H1 (cell line): ENCODE measurements around the gene COTL1. TPM values are rescaled to one million over a fixed set of nuclear protein-coding genes. Genes with fewer than 3 reads are reported as not detected.

ENCODE experiments used
- BACH1 ChIP-seq: IDR thresholded peaks from 2 replicates; pipeline ENCODE4 v1.6.1; 2012; ENCODE audit warnings: low read length, improper control_type of control experiment
- CHD7 ChIP-seq: fragments of 300-600 bp; sonication (generic); IDR thresholded peaks from 2 replicates; pipeline ENCODE4 v1.7.1; 2012; ENCODE audit warnings: low read length, moderate library complexity, mild to moderate bottlenecking, inconsistent platforms; ENCODE audit not compliant: insufficient replicate concordance
- CREB1 ChIP-seq: IDR thresholded peaks from 2 replicates; pipeline ENCODE4 v1.6.1; 2012; ENCODE audit warnings: inconsistent platforms
- KDM1A ChIP-seq: fragments of 200-600, 300-600 bp; sonication (generic); IDR thresholded peaks from 2 replicates; pipeline ENCODE4 v1.7.1; 2016; ENCODE audit warnings: mild to moderate bottlenecking, low read length, borderline replicate concordance
- MAFK ChIP-seq: IDR thresholded peaks from 2 replicates; pipeline ENCODE4 v1.6.1; 2012; ENCODE audit warnings: low read depth, mild to moderate bottlenecking, improper control_type of control experiment, low read length
- POLR2AphosphoS5 ChIP-seq: IDR thresholded peaks from 2 replicates; pipeline ENCODE4 v1.6.1; 2011; ENCODE audit warnings: low read depth, low read length
- RFX5 ChIP-seq: IDR thresholded peaks from 2 replicates; pipeline ENCODE4 v1.6.1; 2011; ENCODE audit warnings: low read depth, low read length, improper control_type of control experiment, borderline replicate concordance
- polyA plus RNA-seq, 7 experiments: library from polyadenylated mRNA; depleted of rRNA in 3 of 7; stranded (reverse) in 5 of 7; unstranded in 2 of 7; fragments of >200 nt in 5 of 7; fragments of 200-250 nt in 2 of 7; gene quantifications; 1 replicate in 5 of 7; 2 replicates in 1 of 7; 4 replicates in 1 of 7; pipeline versions ENCODE4 v1.2.1 to v1.2.3, GENCODE V29; 2011 to 2013; ENCODE audit warnings: missing spikeins in 2 of 7, mixed read lengths in 2 of 7
- total RNA-seq: library from RNA; stranded (reverse); fragmentation: NEBNext Ultra II Directional; extraction: Animal tissue kit (Norgen Biotek cat#: 25700); gene quantifications from 2 replicates; pipeline ENCODE4 v1.2.1, GENCODE V29; 2021

Gene COTL1
- total and polyA plus RNA-seq, 2 of the 8 experiments (the other 6 are each of a cell fraction or from before 2014, with no cell fraction given): 59.2 to 183 TPM

GRCh38 chr16:84583995-84584394, 33.9 kb downstream of the COTL1 start (continued):
- TF ChIP-seq CHD7: no peak
- no peak for TF ChIP-seq CREB1
- no peak for TF ChIP-seq RFX5
- no peak for TF ChIP-seq POLR2AphosphoS5
- TF ChIP-seq BACH1: no peak
- TF ChIP-seq MAFK: no peak
- no peak for TF ChIP-seq KDM1A
